GM12873 (cell line): Measurements from ENCODE around the gene PARS2.

Experiments
- TF ChIP-seq, protein P1 (sequence below): IDR thresholded peaks from 2 replicates; pipeline ENCODE4 v1.5.1; 2012; ENCODE audit warnings: low read depth, mild to moderate bottlenecking, moderate library complexity, low read length, control low read depth; ENCODE audit not compliant: insufficient read depth; ENCODE audit errors: missing control alignments

The PARS2 gene

GRCh38 chr1:54804471-54805132 lies 40.3 kb upstream of the PARS2 start:
- TF ChIP-seq, protein P1, sequence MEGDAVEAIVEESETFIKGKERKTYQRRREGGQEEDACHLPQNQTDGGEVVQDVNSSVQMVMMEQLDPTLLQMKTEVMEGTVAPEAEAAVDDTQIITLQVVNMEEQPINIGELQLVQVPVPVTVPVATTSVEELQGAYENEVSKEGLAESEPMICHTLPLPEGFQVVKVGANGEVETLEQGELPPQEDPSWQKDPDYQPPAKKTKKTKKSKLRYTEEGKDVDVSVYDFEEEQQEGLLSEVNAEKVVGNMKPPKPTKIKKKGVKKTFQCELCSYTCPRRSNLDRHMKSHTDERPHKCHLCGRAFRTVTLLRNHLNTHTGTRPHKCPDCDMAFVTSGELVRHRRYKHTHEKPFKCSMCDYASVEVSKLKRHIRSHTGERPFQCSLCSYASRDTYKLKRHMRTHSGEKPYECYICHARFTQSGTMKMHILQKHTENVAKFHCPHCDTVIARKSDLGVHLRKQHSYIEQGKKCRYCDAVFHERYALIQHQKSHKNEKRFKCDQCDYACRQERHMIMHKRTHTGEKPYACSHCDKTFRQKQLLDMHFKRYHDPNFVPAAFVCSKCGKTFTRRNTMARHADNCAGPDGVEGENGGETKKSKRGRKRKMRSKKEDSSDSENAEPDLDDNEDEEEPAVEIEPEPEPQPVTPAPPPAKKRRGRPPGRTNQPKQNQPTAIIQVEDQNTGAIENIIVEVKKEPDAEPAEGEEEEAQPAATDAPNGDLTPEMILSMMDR = no peak

- TF ChIP-seq, protein P1 = no peak
Observed at GRCh38 chr1:54803761-54804470, 39.6 kb upstream of the PARS2 start.

GRCh38 chr1:54800899-54801759 lies 36.8 kb upstream of the PARS2 start, which contains the start of gene TTC22:
Gene TTC22 (minus strand): TSS chr1:54801323. CDS start chr1:54801163, 160 bp downstream.
- TF ChIP-seq, protein P1 = peak; percentile 86

GRCh38 chr1:54800041-54800898 lies 35.9 kb upstream of the PARS2 start:
- TF ChIP-seq, protein P1 = no peak

GRCh38 chr1:54798769-54799641 lies 34.7 kb upstream of the PARS2 start:
- TF ChIP-seq, protein P1 = no peak

DNA sequence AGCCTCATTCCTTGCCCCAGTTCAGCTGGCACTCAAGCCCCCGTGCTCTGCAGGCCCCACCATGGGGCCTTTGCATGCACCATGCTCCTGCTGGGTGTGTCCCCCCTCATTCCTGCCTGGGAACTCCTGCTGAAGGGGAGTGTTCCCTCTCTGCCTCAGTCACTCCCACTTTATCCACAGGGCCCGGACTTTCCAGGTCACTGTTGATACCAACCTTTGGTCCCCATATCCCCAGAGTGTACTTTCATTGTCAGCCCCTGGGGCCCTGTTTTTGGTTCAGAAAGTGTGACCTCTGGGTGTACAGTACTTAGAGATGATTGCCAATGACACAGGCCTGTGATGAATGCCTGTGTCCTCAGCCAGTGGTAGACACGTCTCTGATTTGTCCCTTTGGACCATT lies 33.9 kb upstream of the PARS2 start:
- TF ChIP-seq, protein P1 = no peak
